ENCODE results near the gene CTSG.

- peak in 2 of 4 experiments; percentile 14 to 23 for TF ChIP-seq CTCF (IDR thresholded peaks at IDR 0.05)
- TF ChIP-seq POLR2A (IDR thresholded peaks at IDR 0.05), result no peak
Observed at GRCh38 chr14:24605435-24606190, 29.6 kb upstream of the CTSG start.
